GM11168 (cell line): ENCODE results near the gene ANO10.

Experiments
- in situ Hi-C: fragments of 300-500 bp; cut with MboI; formaldehyde crosslinking; loops from one replicate; pipeline ENCODE4 v1.12.0; 2022; ENCODE audit warnings: low sequenced_read_pairs; ENCODE audit not compliant: unreplicated experiment

ANO10 gene

DNA sequence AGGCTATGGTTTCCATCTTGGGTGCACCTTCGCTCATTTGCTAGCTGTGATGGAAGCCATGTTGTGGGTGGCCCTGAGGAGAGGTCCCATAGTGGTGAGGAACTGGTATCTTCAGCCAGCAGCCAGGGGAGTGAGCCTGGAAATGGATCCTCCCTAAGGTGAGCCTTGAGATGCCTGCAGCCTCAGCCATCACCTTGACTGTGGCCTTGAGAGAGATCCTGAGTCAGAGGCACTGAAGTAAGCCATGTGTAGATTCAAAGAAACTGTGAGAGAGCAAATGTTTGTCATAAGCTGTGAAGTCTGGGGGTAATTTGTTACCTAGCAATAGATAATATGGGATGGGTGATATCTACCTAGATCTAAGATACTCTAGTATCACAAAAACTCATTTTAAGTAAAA, 230.2 kb downstream of the ANO10 start:
- in situ Hi-C loops = no loop called here

- in situ Hi-C loops = no loop called here
Measured at GRCh38 chr3:43390255-43390588, 231.6 kb downstream of the ANO10 start.

DNA sequence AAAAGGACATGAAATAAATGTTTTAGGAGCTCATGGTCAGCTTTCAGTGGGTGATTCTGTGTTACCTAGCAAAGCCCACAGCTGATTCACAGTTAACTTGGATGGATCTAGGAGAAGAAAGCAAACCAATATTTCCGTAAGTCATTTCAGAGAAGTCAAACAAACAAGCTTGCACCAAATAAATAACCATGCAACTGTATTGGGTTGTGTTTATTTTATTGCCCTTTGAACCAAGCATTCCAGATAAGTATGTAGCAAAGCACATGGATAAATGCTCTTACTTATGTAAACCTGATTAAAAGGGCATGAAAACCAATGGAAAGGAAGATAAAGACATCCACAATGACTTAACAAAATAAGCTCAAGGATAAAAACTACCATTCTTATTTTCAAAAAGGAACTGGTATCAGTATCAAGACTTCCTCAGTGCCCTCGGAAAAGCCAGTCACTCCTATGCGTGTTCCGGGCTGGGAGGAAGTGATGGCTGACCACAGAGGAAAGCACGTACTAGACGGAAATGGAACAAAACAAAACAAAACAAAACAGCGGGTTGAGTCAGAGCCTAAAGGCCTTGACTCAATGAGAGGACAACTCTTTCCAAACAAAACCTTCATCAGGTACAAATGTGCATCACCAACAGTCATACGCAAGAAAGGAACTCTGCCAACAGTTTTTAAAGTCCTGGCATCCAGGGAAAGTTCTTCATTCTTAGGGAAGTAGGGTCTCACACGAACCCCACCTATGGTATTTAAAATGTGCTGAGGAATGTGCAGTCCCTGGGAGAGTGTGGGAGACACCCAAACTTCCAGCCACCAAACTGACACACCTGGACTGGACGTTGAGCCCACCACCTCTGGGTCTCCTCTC, 232.2 kb downstream of the ANO10 start:
- in situ Hi-C loops = no loop called here

DNA sequence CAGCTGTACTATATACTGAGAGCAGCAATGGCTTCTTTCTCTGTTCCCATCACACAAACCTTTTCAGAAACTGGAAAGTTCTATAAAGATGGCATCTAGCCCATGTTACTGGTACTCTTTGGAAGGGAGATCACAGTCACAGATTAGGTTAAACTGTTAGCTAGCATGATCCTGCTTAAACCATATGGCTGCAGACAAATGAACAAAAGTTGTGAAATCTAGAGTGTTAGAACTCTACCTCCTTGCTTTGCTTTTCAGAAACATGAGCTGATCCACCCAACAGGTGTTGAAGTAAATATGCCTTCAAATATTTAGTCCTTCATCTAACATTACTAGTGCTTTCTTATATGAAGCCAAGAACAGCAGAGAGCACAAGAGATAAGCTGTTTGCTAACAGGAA, 232.9 kb downstream of the ANO10 start:
- in situ Hi-C loops = no loop called here

GRCh38 chr3:43388175-43388574, 233.6 kb downstream of the ANO10 start:
- in situ Hi-C loops = no loop called here

GRCh38 chr3:43379343-43379742, 242.5 kb downstream of the ANO10 start:
- in situ Hi-C loops = loop anchor here (5.0 to 10.0 kb wide), 2 partner anchors 157 to 415 kb away; no protein-coding TSS in a partner anchor

GRCh38 chr3:43378066-43378935, 243.5 kb downstream of the ANO10 start:
- in situ Hi-C loops = loop anchor here (5.0 to 10.0 kb wide), 2 partner anchors 156 to 414 kb away; no protein-coding TSS in a partner anchor

DNA sequence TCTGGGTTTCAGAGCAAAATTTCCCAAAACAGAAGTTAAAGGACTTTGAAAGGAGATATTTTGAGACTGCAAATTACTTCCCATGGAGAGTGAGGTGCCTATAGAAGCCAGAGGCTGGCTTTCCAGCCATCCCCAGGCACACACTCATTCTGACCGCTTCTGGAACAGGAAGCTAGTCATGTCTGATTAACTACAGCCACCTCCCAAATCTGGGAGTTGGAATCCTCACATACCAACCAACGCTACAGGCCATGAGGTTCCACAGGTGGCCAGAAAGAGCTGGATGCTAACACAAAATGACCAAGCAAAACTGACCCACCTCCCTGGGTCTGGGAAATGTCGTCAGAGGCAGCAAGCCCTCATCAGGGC, 248.3 kb downstream of the ANO10 start:
- in situ Hi-C loops = loop anchor here (10.0 kb wide), 1 partner anchor 409 kb away; no protein-coding TSS in a partner anchor

DNA sequence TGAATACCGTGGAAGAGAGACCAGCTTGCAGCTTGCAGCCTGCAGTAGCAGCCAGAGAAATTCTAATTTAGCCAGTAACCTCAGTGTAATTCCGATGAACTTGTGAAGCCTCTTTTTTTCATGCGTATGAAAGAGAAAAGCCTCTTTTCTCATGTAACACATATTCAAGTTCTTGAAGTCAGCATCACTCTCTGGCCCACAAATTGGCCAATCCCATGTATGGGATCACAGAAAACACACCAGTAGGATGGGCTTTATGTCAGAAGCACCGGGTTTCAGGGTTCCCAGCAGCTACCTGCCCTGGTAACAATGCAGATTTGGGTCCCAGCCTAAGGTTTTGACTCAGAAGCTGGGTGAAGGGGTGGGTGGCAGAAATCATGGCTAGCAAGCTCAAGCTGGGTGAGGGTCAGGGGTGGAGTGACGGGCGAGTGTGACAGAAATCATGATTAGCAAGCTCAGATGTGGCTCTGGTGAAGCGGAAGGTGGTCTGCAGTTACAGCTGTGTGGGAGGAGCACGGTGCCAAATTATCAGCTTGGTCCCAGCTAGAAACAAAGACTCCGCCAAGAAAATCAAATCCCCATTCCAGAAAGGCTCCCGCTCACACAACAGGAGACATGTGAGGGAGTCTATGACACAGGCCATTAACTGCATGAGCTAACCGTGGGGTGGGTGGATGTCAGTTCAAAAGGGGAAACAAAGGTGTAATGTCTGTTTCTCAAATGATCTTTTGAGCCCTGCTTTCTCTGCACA, 248.8 kb downstream of the ANO10 start:
- in situ Hi-C loops = loop anchor here (10.0 kb wide), 1 partner anchor 408 kb away; no protein-coding TSS in a partner anchor

GRCh38 chr3:43372007-43372740, 249.6 kb downstream of the ANO10 start:
- in situ Hi-C loops = loop anchor here (10.0 kb wide), 1 partner anchor 407 kb away; no protein-coding TSS in a partner anchor

GRCh38 chr3:43371494-43371893, 250.3 kb downstream of the ANO10 start:
- in situ Hi-C loops = loop anchor here (10.0 kb wide), 1 partner anchor 407 kb away; no protein-coding TSS in a partner anchor

DNA sequence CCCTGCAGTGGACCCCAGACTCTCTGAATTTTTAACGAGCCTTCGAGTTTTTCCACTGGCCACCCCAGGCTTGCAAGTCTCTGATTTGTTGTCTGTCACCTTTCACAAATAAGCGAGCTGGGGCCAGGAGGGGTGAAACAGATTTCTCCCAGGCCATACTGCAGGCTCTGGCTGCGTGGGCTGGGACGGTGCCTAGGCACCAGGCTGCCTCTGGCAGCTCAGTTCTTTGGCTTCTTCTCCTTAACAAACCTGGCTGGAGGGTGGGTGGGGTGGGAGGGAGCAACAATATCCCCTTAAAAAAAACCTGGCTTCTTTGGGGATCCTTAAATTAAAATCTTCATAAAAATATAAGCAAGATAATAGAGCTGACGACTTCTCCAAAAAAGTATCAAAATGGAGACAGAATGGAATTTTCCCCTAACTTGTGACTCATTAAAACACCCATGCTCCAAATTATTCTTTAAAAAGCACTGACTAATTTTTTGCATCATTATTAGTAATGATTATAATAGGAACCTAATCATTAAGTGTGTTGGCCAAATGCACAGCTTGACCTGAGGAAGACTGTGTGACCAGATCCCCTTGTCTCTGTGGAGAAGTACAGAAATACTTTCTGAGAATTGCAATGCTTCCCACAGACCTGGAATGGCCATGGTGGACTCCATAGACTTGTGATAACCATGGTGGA, 251.4 kb downstream of the ANO10 start:
- in situ Hi-C loops = loop anchor here (10.0 kb wide), 1 partner anchor 406 kb away; no protein-coding TSS in a partner anchor

GRCh38 chr3:43369404-43370292, 252.2 kb downstream of the ANO10 start:
- in situ Hi-C loops = loop anchor here (10.0 kb wide), 2 partner anchors 125 to 405 kb away; no protein-coding TSS in a partner anchor

GRCh38 chr3:43366885-43367284, 254.9 kb downstream of the ANO10 start:
- in situ Hi-C loops = loop anchor here (10.0 kb wide), 1 partner anchor 122 kb away; no protein-coding TSS in a partner anchor

- in situ Hi-C loops = loop anchor here (10.0 kb wide), 1 partner anchor 122 kb away; no protein-coding TSS in a partner anchor
Measured at GRCh38 chr3:43366481-43366880, 255.3 kb downstream of the ANO10 start.

DNA sequence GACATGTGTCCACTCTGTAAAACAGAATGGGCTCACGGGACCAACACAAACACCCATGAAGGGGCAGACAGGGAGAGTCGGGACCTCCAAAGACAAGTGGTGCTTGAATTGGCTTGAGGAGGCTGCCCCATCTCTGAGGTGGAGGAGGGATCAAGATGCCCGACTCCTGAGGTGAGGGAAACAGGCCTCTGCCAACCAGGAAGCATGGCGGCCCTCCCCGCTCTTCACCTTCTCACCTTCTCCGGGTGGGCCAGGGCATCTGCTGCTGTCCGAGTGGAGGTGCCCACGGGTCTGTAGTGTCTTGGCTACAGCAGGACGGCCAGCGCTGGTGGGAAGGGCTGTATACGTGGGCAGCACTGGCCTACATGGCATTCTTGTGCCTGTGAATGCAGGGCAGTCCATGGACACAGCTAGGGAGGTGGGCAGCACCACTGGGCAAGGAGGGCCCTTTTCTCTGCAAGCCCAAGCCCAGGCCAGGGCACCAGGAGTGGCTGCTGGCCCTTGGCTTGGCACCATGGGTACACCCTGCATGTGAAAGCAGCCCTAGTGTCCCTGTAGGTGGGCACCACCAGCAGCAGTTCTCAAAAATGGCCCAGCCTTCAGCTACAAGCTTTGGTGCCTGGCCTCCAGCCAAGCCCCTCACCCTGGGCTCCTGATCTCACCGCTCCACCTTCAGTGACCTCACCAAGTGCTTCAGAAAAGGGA, 256.1 kb downstream of the ANO10 start:
- in situ Hi-C loops = loop anchor here (10.0 kb wide), 1 partner anchor 121 kb away; no protein-coding TSS in a partner anchor

- in situ Hi-C loops = loop anchor here (10.0 kb wide), 1 partner anchor 120 kb away; no protein-coding TSS in a partner anchor
Measured at GRCh38 chr3:43364926-43365325, 256.9 kb downstream of the ANO10 start.
